ENCODE measurements around the gene FOXN1.

DNA sequence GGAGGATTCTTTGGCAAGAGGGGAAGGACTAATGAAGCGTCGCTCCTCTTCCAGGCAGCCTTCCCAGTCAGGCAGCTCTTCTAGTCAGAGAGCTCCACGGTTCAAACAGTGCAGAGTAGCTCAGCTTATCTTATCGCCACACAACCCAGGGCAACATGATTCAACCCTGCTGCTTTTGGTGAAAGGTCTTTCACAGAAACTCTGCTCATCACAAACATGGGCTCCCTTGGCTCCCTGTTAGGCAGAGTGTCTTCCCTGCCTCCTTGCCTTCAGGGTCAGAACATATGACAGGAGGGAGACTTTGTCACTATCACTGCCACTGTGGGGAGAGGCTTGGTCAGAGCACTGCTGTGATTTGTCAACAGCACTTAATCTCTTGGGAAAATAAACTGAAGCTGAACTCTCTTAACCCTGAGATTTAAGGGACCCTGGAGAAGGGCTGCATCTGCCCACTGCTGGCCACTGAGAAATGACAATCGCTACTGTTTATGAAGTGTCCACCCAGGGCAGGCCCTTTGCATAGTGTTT lies 39.6 kb upstream of the FOXN1 start:
- TF ChIP-seq, protein P1, sequence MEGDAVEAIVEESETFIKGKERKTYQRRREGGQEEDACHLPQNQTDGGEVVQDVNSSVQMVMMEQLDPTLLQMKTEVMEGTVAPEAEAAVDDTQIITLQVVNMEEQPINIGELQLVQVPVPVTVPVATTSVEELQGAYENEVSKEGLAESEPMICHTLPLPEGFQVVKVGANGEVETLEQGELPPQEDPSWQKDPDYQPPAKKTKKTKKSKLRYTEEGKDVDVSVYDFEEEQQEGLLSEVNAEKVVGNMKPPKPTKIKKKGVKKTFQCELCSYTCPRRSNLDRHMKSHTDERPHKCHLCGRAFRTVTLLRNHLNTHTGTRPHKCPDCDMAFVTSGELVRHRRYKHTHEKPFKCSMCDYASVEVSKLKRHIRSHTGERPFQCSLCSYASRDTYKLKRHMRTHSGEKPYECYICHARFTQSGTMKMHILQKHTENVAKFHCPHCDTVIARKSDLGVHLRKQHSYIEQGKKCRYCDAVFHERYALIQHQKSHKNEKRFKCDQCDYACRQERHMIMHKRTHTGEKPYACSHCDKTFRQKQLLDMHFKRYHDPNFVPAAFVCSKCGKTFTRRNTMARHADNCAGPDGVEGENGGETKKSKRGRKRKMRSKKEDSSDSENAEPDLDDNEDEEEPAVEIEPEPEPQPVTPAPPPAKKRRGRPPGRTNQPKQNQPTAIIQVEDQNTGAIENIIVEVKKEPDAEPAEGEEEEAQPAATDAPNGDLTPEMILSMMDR (conservative IDR thresholded peaks at IDR 0.05; ENCODE audit: low read depth, low read length) = no peak
- no peak for TF ChIP-seq EZH2phosphoT487 (IDR thresholded peaks at IDR 0.05; ENCODE audit: borderline replicate concordance, low read length)

Measured in PC-3 (cell line).